22Rv1 (cell line): ENCODE measurements around the gene GRIK4.

Experiments used
- H3K27ac ChIP-seq: fragments of 450-650 bp; 2 replicates; pipeline ENCODE4 v1.5.1; 2017
- ZFX ChIP-seq: fragments of 450-650 bp; IDR thresholded peaks from 2 replicates; pipeline ENCODE4 v1.6.1; 2017; ENCODE audit warnings: antibody characterized with exemption, borderline replicate concordance
- TF ChIP-seq, protein P1 (sequence below): fragments of 450-650 bp; IDR thresholded peaks from 2 replicates; pipeline ENCODE4 v1.5.1; 2017; ENCODE audit warnings: mild to moderate bottlenecking

Gene GRIK4

DNA sequence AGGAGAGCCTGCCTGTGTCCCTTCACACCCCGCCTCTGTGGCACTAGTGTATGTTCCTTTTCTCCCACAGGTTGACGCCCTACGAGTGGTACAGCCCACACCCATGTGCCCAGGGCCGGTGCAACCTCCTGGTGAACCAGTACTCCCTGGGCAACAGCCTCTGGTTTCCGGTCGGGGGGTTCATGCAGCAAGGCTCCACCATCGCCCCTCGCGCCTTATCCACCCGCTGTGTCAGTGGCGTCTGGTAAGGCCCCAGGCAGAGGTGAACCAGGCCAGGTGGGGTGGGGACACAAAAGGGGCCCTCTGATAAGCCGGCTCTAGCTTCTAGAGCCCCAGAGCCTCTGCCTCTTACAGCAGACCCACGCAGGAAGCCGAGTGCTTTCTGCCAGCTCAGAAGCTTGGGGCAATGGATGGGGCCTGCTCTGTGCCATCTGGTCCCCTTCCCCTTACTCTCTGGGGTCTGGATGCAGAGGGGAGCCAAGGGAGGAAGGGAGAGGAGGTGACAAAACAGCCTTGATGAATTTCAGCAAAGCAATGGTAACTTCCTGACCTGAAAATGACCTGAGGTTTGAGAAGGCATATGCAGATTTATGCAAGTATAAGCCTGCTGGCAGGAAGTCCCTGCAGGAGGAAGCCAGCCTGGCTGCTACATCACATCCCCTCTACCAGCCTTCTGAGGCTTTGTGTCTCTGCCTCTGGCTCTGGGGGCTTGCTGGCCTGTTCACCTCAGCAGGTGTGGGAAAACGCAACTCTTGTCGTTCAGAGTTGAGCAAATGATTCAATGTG lies 445.4 kb downstream of the GRIK4 start:
- TF ChIP-seq, protein P1, sequence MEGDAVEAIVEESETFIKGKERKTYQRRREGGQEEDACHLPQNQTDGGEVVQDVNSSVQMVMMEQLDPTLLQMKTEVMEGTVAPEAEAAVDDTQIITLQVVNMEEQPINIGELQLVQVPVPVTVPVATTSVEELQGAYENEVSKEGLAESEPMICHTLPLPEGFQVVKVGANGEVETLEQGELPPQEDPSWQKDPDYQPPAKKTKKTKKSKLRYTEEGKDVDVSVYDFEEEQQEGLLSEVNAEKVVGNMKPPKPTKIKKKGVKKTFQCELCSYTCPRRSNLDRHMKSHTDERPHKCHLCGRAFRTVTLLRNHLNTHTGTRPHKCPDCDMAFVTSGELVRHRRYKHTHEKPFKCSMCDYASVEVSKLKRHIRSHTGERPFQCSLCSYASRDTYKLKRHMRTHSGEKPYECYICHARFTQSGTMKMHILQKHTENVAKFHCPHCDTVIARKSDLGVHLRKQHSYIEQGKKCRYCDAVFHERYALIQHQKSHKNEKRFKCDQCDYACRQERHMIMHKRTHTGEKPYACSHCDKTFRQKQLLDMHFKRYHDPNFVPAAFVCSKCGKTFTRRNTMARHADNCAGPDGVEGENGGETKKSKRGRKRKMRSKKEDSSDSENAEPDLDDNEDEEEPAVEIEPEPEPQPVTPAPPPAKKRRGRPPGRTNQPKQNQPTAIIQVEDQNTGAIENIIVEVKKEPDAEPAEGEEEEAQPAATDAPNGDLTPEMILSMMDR: no peak
- no peak for TF ChIP-seq ZFX
- no peak overlapping the region for H3K27ac ChIP-seq

DNA sequence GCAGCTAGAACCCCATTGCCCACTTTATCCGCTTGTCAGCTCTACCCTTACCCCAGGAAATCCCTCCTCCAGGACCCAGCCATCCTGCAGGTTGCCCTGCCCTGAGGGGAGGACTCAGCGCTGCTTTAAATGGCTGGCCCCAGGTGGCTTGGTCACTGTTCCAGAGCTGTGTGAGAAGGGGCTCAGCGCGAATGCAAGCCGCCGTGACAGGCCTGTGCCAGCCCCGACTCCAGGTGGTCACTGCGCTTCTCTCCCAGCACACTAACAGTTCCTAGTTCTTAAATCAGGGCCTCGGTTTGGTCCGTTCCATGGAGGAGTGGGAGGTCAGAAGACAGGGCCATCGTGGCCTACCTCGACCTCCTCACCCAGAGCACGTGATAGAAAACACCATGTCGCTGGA lies 446.6 kb downstream of the GRIK4 start:
- TF ChIP-seq, protein P1: no peak
- TF ChIP-seq ZFX: no peak
- no peak overlapping the region for H3K27ac ChIP-seq

DNA sequence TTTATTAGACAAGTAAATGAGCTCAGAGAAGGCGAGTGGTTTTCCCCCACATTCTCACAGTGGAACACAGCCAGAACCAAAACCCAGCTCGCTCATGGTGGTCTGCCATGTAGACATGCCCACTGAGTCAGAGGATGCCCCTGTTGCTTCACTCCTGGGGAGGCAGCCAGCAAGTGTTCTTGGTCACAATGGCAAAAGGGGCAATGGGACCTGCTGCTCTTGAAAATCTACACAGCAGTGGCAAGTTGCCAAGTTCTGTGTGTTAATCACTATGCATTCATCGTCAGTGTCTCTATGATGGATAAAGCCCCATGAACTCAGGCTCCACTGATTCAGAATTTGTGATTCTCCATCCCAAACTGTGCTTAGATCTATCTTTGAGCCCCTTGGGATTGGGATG lies 447.6 kb downstream of the GRIK4 start:
- H3K27ac ChIP-seq: no peak overlapping the region
- no peak for TF ChIP-seq ZFX
- TF ChIP-seq, protein P1: no peak

DNA sequence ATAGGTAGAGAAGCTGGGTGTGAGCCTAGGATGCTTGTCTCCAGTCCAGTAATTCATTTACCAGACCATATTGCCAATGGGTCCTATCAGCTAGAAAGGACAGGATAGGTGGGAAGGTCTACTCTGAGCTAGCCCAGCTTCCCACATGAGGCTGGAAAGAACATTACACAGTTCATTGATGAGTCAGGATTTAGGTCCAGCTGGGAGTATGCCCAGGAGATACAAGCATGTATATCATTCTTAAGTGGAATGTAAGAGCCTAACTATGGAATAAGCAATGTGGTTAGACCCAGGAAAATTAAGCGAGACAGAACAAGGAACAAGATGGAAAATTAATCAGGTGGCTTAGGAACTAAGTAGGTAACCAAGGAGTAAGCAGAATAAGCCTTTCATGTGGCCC lies 453.3 kb downstream of the GRIK4 start:
- H3K27ac ChIP-seq: no peak overlapping the region
- TF ChIP-seq, protein P1: no peak
- no peak for TF ChIP-seq ZFX

DNA sequence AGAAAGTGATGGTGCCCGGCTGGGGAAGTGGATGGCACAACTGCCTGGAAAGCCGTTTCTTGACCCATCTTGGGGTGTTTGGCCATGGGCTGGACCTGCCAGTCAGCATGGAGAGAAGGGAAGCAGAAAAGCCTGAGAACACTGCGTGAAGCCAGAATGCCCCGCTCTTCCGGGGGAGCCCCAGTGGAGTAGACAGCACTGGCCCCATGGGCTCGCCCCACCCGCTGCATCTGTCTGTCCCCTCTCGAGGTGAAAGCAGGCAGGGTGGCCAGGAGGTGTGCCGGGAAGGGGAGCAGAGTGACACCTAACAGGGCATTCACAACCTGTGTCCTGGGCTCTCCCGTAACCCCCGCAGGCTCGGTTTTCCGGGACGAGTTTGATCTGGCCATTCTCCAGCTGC lies 455.3 kb downstream of the GRIK4 start:
- no peak for TF ChIP-seq ZFX
- TF ChIP-seq, protein P1: no peak
- no peak overlapping the region for H3K27ac ChIP-seq

DNA sequence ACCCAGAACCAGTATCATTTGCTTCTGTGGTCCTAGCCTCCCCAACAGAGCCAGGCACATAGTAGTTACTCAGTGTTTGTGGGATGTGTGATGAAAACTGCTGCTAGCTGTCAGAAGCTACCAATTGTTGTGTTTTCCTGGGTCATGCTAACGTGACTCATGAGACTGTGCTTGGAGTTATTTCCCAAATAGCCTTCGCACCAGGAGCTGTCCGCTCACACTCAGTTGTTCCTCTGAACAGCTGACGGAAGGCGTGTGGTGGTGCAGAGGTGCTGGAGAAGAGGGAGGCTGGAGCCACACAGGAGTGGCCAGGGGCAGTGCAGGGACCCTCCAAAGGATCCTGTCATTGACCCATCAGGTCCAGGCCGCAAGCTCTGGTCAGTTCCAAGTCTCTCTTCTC lies 458.4 kb downstream of the GRIK4 start:
- TF ChIP-seq ZFX: no peak
- TF ChIP-seq, protein P1: no peak
- H3K27ac ChIP-seq: no peak overlapping the region

DNA sequence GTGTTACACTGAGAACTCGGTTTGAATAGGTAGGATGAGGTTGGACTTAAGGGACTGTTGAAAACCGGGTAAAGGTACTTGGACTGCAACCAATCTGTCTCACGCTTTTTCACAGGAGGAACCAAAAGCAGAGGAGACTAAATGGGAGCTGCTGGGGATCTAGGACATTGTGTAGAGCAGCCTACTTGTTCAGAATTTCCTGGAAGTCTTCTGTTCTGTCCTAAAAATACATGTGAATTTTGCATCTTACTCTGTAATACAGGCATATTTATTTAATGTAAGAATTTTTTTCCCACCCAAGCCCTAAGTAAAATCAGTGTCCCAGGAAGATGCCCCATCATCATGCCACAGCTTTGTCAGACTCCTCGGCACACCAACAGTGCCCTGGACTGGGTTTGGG lies 460.3 kb downstream of the GRIK4 start:
- no peak overlapping the region for H3K27ac ChIP-seq
- TF ChIP-seq ZFX: no peak
- TF ChIP-seq, protein P1: no peak
